Activated naive CD8-positive, alpha-beta T cell (primary cell): Measurements from ENCODE around the gene MED13L.

Experiments used
- H3K27ac Mint-ChIP-seq: one replicate; pipeline ENCODE4 v1.8.0; 2021; ENCODE audit warnings: mixed read lengths
- H3K27me3 Mint-ChIP-seq: one replicate; pipeline ENCODE4 v1.8.0; 2021; ENCODE audit warnings: mixed read lengths
- H3K36me3 Mint-ChIP-seq: one replicate; pipeline ENCODE4 v1.8.0; 2021; ENCODE audit warnings: mixed read lengths
- H3K4me1 Mint-ChIP-seq: one replicate; pipeline ENCODE4 v1.8.0; 2021; ENCODE audit warnings: low read depth, mixed read lengths
- H3K4me3 Mint-ChIP-seq: one replicate; pipeline ENCODE4 v1.8.0; 2021; ENCODE audit warnings: mild to moderate bottlenecking, mixed read lengths
- H3K9me3 Mint-ChIP-seq: one replicate; pipeline ENCODE4 v1.8.0; 2021; ENCODE audit warnings: low read depth, mixed read lengths

The MED13L gene

GRCh38 chr12:116145451-116145850, 132.0 kb downstream of the MED13L start:
- no peaks in the 10 kb centered on the region for H3K9me3 Mint-ChIP-seq
- H3K27ac Mint-ChIP-seq = no peak overlapping the region
- H3K27me3 Mint-ChIP-seq = no peaks in the 10 kb centered on the region
- no peak overlapping the region for H3K4me3 Mint-ChIP-seq
- peaks cover 58% of the 10 kb centered on the region for H3K4me1 Mint-ChIP-seq
- H3K36me3 Mint-ChIP-seq = no peaks in the 10 kb centered on the region

- Mint-ChIP-seq H3K36me3 (peaks cover 2% of the 10 kb centered on the region), H3K4me3 (no peak overlapping the region), H3K4me1 (peaks cover 56% of the 10 kb centered on the region), H3K27me3 (no peaks in the 10 kb centered on the region), H3K9me3 (no peaks in the 10 kb centered on the region), H3K27ac (peak overlapping the region; percentile 36)
These were observed 133.1 kb downstream of the MED13L start for GRCh38 chr12:116144384-116144783.

- peak overlapping the region; percentile 67 for H3K4me3 Mint-ChIP-seq
- peaks cover 55% of the 10 kb centered on the region for H3K4me1 Mint-ChIP-seq
- H3K9me3 Mint-ChIP-seq = no peaks in the 10 kb centered on the region
- peak overlapping the region; percentile 56 for H3K27ac Mint-ChIP-seq
- H3K27me3 Mint-ChIP-seq = no peaks in the 10 kb centered on the region
- peaks cover 2% of the 10 kb centered on the region for H3K36me3 Mint-ChIP-seq
These were observed 133.6 kb downstream of the MED13L start for GRCh38 chr12:116143909-116144308.

- Mint-ChIP-seq H3K36me3 (peaks cover 2% of the 10 kb centered on the region), H3K4me1 (peaks cover 58% of the 10 kb centered on the region), H3K9me3 (no peaks in the 10 kb centered on the region), H3K27ac (peak overlapping the region; percentile 67), H3K4me3 (peak overlapping the region; percentile 67), H3K27me3 (no peaks in the 10 kb centered on the region)
These were observed 134.3 kb downstream of the MED13L start for GRCh38 chr12:116142936-116143898.

GRCh38 chr12:116141833-116142162, 135.7 kb downstream of the MED13L start:
- Mint-ChIP-seq H3K27ac (no peak overlapping the region), H3K4me3 (no peak overlapping the region), H3K27me3 (no peaks in the 10 kb centered on the region), H3K4me1 (peaks cover 67% of the 10 kb centered on the region), H3K9me3 (no peaks in the 10 kb centered on the region), H3K36me3 (peaks cover 2% of the 10 kb centered on the region)

- Mint-ChIP-seq H3K27me3 (no peaks in the 10 kb centered on the region), H3K4me3 (no peak overlapping the region), H3K27ac (no peak overlapping the region), H3K36me3 (peaks cover 2% of the 10 kb centered on the region), H3K4me1 (peaks cover 69% of the 10 kb centered on the region), H3K9me3 (no peaks in the 10 kb centered on the region)
These were observed 136.2 kb downstream of the MED13L start for GRCh38 chr12:116141110-116141832.

- no peaks in the 10 kb centered on the region for H3K27me3 Mint-ChIP-seq
- H3K4me1 Mint-ChIP-seq = peaks cover 74% of the 10 kb centered on the region
- no peaks in the 10 kb centered on the region for H3K9me3 Mint-ChIP-seq
- H3K27ac Mint-ChIP-seq = no peak overlapping the region
- H3K36me3 Mint-ChIP-seq = peaks cover 2% of the 10 kb centered on the region
- H3K4me3 Mint-ChIP-seq = no peak overlapping the region
These were observed 137.0 kb downstream of the MED13L start for GRCh38 chr12:116140529-116140928.

GRCh38 chr12:116138781-116139180, 138.7 kb downstream of the MED13L start:
- Mint-ChIP-seq H3K9me3 (no peaks in the 10 kb centered on the region), H3K4me3 (no peak overlapping the region), H3K36me3 (peaks cover 2% of the 10 kb centered on the region), H3K27ac (peak overlapping the region; percentile 28), H3K27me3 (no peaks in the 10 kb centered on the region), H3K4me1 (peaks cover 76% of the 10 kb centered on the region)

- Mint-ChIP-seq H3K27ac (peak overlapping the region; percentile 28), H3K36me3 (peaks cover 2% of the 10 kb centered on the region), H3K4me3 (no peak overlapping the region), H3K9me3 (no peaks in the 10 kb centered on the region), H3K4me1 (peaks cover 76% of the 10 kb centered on the region), H3K27me3 (no peaks in the 10 kb centered on the region)
These were observed 139.1 kb downstream of the MED13L start for GRCh38 chr12:116138364-116138763.

GRCh38 chr12:116137318-116137717, 140.2 kb downstream of the MED13L start:
- H3K4me1 Mint-ChIP-seq = peaks cover 79% of the 10 kb centered on the region
- peak overlapping the region; percentile 48 for H3K4me3 Mint-ChIP-seq
- H3K27me3 Mint-ChIP-seq = no peaks in the 10 kb centered on the region
- H3K36me3 Mint-ChIP-seq = peaks cover 2% of the 10 kb centered on the region
- no peaks in the 10 kb centered on the region for H3K9me3 Mint-ChIP-seq
- peak overlapping the region; percentile 86 for H3K27ac Mint-ChIP-seq

GRCh38 chr12:116136340-116136739, 141.2 kb downstream of the MED13L start:
- Mint-ChIP-seq H3K27me3 (no peaks in the 10 kb centered on the region), H3K9me3 (no peaks in the 10 kb centered on the region), H3K27ac (peak overlapping the region; percentile 86), H3K36me3 (peaks cover 2% of the 10 kb centered on the region), H3K4me1 (peaks cover 75% of the 10 kb centered on the region), H3K4me3 (peak overlapping the region; percentile 67)

- peak overlapping the region; percentile 83 for H3K27ac Mint-ChIP-seq
- H3K4me3 Mint-ChIP-seq = peak overlapping the region; percentile 14
- H3K36me3 Mint-ChIP-seq = peaks cover 2% of the 10 kb centered on the region
- H3K9me3 Mint-ChIP-seq = no peaks in the 10 kb centered on the region
- no peaks in the 10 kb centered on the region for H3K27me3 Mint-ChIP-seq
- H3K4me1 Mint-ChIP-seq = peaks cover 79% of the 10 kb centered on the region
These were observed 142.1 kb downstream of the MED13L start for GRCh38 chr12:116135209-116135930.

GRCh38 chr12:116133636-116134214, 143.8 kb downstream of the MED13L start:
- Mint-ChIP-seq H3K9me3 (no peaks in the 10 kb centered on the region), H3K4me3 (no peak overlapping the region), H3K36me3 (no peaks in the 10 kb centered on the region), H3K27ac (peak overlapping the region; percentile 12), H3K27me3 (no peaks in the 10 kb centered on the region), H3K4me1 (peaks cover 81% of the 10 kb centered on the region)

- H3K27ac Mint-ChIP-seq = peak overlapping the region; percentile 16
- H3K27me3 Mint-ChIP-seq = no peaks in the 10 kb centered on the region
- no peaks in the 10 kb centered on the region for H3K9me3 Mint-ChIP-seq
- H3K4me1 Mint-ChIP-seq = peaks cover 77% of the 10 kb centered on the region
- H3K4me3 Mint-ChIP-seq = no peak overlapping the region
- H3K36me3 Mint-ChIP-seq = no peaks in the 10 kb centered on the region
These were observed 144.3 kb downstream of the MED13L start for GRCh38 chr12:116133149-116133548.
